Measurements from ENCODE around the gene AKR1C3. TPM values are rescaled to one million over a fixed set of nuclear protein-coding genes. Genes with fewer than 3 reads are reported as not detected.
"Not testable (repeated sequence)": the region's sequence is repeated elsewhere in the genome, so short reads cannot be mapped to it uniquely, and the experiment has no call there.

Gene AKR1C3
- total RNA-seq, 1 donor = 121 TPM

GRCh38 chr10:5081091-5081490 is 13.1 kb upstream of the AKR1C3 start:
- DNase-seq (ENCODE audit: low read depth in 2 of 3, low spot score in 2 of 3) = no peak

DNA sequence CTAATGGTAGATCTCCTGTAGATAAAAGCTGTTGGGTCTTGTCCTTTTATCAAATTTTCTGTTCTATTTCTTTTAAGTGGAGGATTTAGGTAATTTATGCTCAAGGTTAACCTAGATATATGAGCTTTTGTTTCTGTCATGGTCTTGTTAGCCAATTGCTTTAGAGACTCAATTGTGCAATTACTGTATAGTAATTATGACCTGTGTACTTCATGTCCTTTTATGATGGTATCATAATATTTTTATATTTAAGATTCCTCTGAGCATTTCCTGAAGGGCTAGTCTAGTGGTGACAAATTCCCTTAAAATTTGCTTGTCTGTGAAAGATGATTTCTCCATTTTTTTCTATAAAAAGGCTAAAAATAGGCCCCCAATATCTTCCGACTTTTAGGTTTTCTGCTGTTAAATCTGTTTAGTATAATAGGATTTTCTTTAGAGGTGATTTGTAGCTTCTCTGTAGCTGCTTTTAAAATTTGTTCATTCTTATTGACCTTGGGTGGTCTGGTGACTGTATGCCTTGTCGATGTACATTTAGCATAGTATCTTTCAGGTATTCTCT is 5.4 kb upstream of the AKR1C3 start:
- DNase-seq (ENCODE audit: low read depth in 2 of 3, low spot score in 2 of 3) = peak in 1 of 3 donors; percentile 12

DNA sequence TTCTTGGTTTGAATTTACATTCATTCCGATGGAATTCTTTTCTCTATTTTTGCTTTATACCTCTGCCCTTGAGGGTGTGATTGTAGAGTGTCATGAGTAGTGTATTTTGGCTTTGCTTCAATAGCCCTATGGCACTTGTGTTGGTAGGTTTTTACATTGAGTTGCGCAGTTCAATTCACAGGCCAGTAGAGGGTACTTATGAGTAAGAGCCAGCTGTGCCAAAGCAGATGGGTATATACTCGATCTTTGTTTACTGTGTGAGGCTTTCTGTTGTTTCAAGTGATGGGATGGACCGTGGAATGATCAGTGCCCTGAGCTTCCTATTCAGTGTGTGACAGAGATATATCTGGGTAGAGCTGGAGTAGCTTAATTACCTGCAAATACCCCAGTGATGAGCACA is 4.3 kb upstream of the AKR1C3 start:
- DNase-seq (ENCODE audit: low read depth in 2 of 3, low spot score in 2 of 3) = peak in 1 of 3 donors; percentile 48

DNA sequence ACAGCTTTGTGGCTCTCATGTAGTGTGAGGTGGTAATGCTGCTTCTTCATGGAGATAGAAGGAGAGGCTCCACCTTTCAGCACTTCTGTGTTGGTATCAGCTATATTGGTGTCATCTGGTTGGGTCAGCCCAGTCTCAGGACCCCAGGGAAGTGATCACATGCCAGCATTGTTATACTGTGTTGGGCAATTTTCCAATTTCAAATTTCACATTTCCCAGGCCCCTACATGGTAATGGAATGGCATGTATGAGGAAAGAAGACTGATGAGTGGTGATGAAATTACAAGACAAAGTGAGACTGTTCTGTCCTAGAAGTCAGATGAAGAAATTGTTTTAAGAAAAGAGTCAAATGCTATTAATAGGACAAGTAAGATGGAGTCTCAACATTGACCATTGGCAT is 3.7 kb upstream of the AKR1C3 start:
- DNase-seq (ENCODE audit: low read depth in 2 of 3, low spot score in 2 of 3) = no peak

DNA sequence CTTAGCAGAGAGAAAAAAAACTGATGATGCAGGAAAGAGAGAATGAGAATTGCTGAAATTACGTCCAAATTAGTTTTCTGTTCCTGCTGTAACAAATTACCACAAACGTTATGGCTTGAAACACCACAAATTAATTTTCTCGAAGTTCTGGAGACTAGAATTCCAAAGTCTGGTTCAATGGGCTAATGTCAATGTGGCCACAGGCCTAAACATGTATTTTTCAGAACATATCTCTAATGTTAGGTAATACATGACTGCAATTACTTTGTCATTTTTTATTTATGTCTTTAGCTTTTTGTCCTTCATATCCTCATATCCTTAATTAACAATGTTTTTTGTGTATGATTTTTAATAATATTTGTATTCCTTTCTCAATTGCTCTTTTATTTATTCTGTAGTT is 3.0 kb upstream of the AKR1C3 start:
- DNase-seq (ENCODE audit: low read depth in 2 of 3, low spot score in 2 of 3) = no peak

GRCh38 chr10:5092375-5092774 is 1.8 kb upstream of the AKR1C3 start:
- no peak for DNase-seq (ENCODE audit: low read depth in 2 of 3, low spot score in 2 of 3)

DNA sequence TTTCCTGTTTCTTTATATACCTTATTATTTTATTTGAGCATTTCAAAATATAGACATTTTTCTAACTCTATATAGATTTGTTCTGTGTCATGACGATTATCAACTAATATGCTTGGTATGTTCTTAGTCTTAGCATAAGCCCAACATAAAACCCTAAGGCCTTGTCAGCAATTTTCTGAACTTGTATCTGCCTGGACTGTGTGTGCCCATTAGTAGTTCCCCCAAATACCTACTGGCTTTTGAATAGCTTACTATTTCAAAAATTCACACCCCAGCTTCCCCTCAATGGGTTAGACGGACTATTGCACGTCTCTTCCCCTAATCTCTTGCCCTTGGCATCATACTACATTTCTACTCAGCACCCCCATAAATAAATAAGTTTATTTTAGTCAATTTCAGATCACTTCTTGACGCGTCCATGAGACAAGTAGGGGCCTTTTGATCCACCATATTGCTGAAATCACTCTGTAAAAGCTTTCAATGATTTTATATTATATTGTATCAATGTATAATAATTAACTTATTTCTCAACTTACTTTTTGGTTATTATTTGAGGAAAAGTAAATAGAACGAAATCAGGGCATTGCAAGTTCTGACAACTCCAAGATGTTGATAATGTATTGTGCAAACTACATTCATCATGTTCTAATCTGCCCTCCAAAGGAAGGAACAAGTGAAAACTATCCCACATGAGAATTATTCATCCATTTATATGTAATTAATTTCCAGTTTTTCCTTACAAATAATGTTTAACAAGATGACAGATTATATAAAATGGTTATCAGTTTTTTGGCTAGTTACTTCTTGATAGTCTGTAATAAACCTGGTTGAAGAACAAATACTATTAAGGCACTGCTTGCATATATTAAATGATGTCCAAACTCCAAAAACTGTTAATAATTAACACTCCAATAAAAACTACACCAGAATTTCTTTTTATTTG is 1.1 kb upstream of the AKR1C3 start:
- DNase-seq (ENCODE audit: low read depth in 2 of 3, low spot score in 2 of 3) = no peak

GRCh38 chr10:5095687-5096086 is 1.5 kb downstream of the AKR1C3 start:
- DNase-seq (ENCODE audit: low read depth in 2 of 3, low spot score in 2 of 3) = peak in 1 of 3 donors; percentile 52

DNA sequence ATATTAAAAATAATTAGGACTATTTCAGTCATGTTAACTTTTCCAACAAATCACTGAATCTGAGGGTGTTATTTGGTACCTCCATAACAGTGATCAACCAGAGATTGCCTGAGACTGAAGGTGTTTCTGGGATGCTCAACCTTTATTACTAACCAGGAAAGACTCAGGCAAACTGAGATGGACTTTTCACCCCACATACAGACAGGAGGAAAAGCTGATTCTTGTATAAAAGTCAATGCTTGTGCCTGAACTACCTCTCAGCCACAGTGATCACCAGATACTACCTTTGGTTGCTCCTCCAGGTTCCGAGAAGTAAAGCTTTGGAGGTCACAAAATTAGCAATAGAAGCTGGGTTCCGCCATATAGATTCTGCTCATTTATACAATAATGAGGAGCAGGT is 1.9 kb downstream of the AKR1C3 start:
- DNase-seq (ENCODE audit: low read depth in 2 of 3, low spot score in 2 of 3) = no peak

- DNase-seq (ENCODE audit: low read depth in 2 of 3, low spot score in 2 of 3) = not testable (repeated sequence)
These were observed 8.3 kb downstream of the AKR1C3 start for GRCh38 chr10:5102479-5102878.

- DNase-seq (ENCODE audit: low read depth in 2 of 3, low spot score in 2 of 3) = no peak
These were observed 9.3 kb downstream of the AKR1C3 start for GRCh38 chr10:5103481-5103880.

DNA sequence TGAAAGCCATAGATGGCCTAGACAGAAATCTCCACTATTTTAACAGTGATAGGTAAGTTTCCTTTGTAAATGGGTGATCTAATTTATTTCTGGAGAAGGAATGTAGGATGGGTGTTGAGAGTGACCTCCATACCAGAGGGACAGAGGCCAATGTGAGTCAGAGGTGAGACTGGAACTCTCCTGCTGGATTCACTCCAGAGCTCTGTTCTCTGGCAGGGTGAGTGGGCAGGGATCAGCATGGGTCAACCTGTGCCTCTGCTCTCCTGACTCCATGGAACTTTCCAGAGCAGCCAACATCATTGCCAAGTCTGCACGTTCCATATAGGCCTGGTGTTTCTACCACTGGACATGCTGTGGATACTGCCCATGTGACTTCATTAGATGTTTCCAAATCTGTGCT is 11.4 kb downstream of the AKR1C3 start:
- DNase-seq (ENCODE audit: low read depth in 2 of 3, low spot score in 2 of 3) = no peak

DNA sequence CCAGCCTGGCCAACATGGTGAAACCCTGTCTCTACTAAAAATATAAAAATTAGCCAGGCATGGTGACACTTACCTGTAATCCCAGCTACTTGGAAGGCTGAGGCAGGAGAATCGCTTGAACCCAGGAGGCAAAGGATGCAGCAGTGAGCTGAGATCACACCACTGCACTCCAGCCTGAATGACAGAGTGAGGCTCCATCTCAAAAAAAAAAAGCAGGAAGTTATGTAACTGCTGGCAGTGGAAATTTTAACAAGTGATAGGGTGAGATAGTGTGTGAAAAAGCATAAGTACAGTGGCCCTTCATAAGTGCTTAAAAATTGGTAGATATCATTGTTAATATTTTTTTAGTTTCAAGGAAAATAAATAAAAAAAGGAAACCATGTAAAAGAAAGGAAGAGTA is 12.3 kb downstream of the AKR1C3 start:
- DNase-seq (ENCODE audit: low read depth in 2 of 3, low spot score in 2 of 3) = peak in 2 of 3 donors; percentile 22 to 58

GRCh38 chr10:5107860-5108526 is 13.8 kb downstream of the AKR1C3 start:
- no peak for DNase-seq (ENCODE audit: low read depth in 2 of 3, low spot score in 2 of 3)

GRCh38 chr10:5108658-5109416 is 14.6 kb downstream of the AKR1C3 start:
- no peak for DNase-seq (ENCODE audit: low read depth in 2 of 3, low spot score in 2 of 3)

GRCh38 chr10:5109861-5110260 is 15.6 kb downstream of the AKR1C3 start:
- not testable (repeated sequence) for DNase-seq (ENCODE audit: low read depth in 2 of 3, low spot score in 2 of 3)

GRCh38 chr10:5116621-5117020 is 22.4 kb downstream of the AKR1C3 start:
- DNase-seq (ENCODE audit: low read depth in 2 of 3, low spot score in 2 of 3) = peak in 1 of 3 donors; percentile 20

- peak in 2 of 3 donors; percentile 74 to 90 for DNase-seq (ENCODE audit: low read depth in 2 of 3, low spot score in 2 of 3)
These were observed 22.8 kb downstream of the AKR1C3 start for GRCh38 chr10:5117026-5117425.

GRCh38 chr10:5119997-5120396 is 25.8 kb downstream of the AKR1C3 start:
- not testable (repeated sequence) for DNase-seq (ENCODE audit: low read depth in 2 of 3, low spot score in 2 of 3)

DNA sequence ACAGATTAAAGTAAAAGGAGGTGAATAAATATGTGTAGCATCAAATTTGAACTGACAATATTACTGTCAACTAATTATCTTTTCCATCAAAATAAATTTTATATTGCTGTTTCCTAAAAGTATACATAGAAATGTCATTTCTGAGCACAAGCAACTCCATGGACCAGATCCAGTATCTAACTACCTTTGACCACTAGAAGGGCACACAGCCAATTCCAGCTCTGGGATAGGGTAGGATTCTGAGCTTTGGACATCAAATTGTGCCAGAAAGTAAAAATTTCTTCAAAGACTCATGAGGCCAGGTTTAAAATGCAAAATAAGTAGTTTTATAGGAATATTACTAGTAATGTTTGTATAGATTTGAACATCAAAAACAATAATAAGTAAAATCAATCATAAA is 29.7 kb downstream of the AKR1C3 start:
- DNase-seq (ENCODE audit: low read depth in 2 of 3, low spot score in 2 of 3) = no peak
